ENCODE data around the gene TPD52L1. TPM values are rescaled to one million over a fixed set of nuclear protein-coding genes. Genes with fewer than 3 reads are reported as not detected.

The TPD52L1 gene
- total and polyA plus RNA-seq, 2 of the 4 experiments (the other 2 are of a cell fraction), result 10.2 to 13.5 TPM

GRCh38 chr6:125275779-125276178 is 122.2 kb downstream of the TPD52L1 start:
- no peak overlapping the region for H3K27ac ChIP-seq (ENCODE audit: insufficient read depth, low read length)
- intact Hi-C loops (cut with micrococcal nuclease), result no loop called here
- no CpG with 5 or more reads among the region's 3 CpGs for WGBS, 2 experiments (ENCODE audit: extremely low coverage in 2 of 2, insufficient read length in 1 of 2)

More at GRCh38 chr6:125275779-125276178, 122.2 kb downstream of the TPD52L1 start:
- no peak overlapping the region for H3K14ac ChIP-seq (replicated peaks; ENCODE audit: low read depth, low read length)
- H3K4me2 ChIP-seq (ENCODE audit: low read depth, low read length), result no peak overlapping the region
- H2BK5ac ChIP-seq (ENCODE audit: low read depth, low read length, poor library complexity, severe bottlenecking), result no peak overlapping the region
- ATAC-seq (ENCODE audit: low read depth), result no peak
- H3K18ac ChIP-seq (ENCODE audit: low read depth, low read length), result no peak overlapping the region
- no peaks in the 10 kb centered on the region for H3K4me1 ChIP-seq (ENCODE audit: control insufficient read depth, insufficient read depth, low read length)
- DNase-seq, result no peak
- H3K9me1 ChIP-seq (ENCODE audit: insufficient read depth, low read length), result no peaks in the 10 kb centered on the region
- TF ChIP-seq MXI1 (IDR thresholded peaks at IDR 0.05; ENCODE audit: borderline replicate concordance, low read depth, low read length), result no peak
- no peaks in the 10 kb centered on the region for H4K20me1 ChIP-seq (ENCODE audit: insufficient read depth, low read length)
- no TSS peak for BruUV-seq (replicated peaks)
- H3K9me3 ChIP-seq (ENCODE audit: control insufficient read depth, insufficient read depth, low read length), result peaks cover 2% of the 10 kb centered on the region; the same call in 1 of the 2 replicates
- H2BK120ac ChIP-seq (ENCODE audit: low read depth, low read length), result no peak overlapping the region
- no peak overlapping the region for H3K56ac ChIP-seq (ENCODE audit: extremely low read depth, insufficient read depth, low read length)
- no peak overlapping the region for H4K8ac ChIP-seq (ENCODE audit: low read depth in 2 of 2, low read length in 2 of 2)
- no peak overlapping the region for H2BK20ac ChIP-seq (ENCODE audit: low read depth, low read length)
- peaks cover 9 to 13% of the 10 kb centered on the region in 2 experiments for H3K79me1 ChIP-seq (ENCODE audit: low read depth in 1 of 2, low read length in 2 of 2)
- H2AK9ac ChIP-seq (replicated peaks; ENCODE audit: low read depth, low read length, poor library complexity), result no peak overlapping the region
- H3K23ac ChIP-seq (ENCODE audit: low read depth, low read length), result no peak overlapping the region
- dilution Hi-C loops (cut with HindIII; ENCODE audit: low sequenced_read_pairs, unreplicated experiment) (no loop called here), in situ Hi-C loops (cut with MboI; ENCODE audit: low sequenced_read_pairs) (loop anchor here (10.0 kb wide), 1 partner anchor 401 kb away; no protein-coding TSS in a partner anchor)
- ChIA-PET CTCF (no interaction called here), POLR2A (ENCODE audit: unreplicated experiment) (no interaction called here)
- no peak overlapping the region for H3K9ac ChIP-seq (ENCODE audit: low read depth, low read length)
- no peak overlapping the region for H4K5ac ChIP-seq (ENCODE audit: low read depth, low read length)
- H2BK15ac ChIP-seq (ENCODE audit: low read depth, low read length), result no peak overlapping the region
- H2AFZ ChIP-seq (replicated peaks; ENCODE audit: low read length, poor library complexity), result no peak overlapping the region
- H3K4ac ChIP-seq (ENCODE audit: low read depth, low read length), result no peak overlapping the region
- H3K27me3 ChIP-seq (ENCODE audit: control insufficient read depth, insufficient read depth, low read length), result no peaks in the 10 kb centered on the region
- H3K36me3 ChIP-seq (ENCODE audit: control insufficient read depth, insufficient read depth, low read length), result peaks cover 38% of the 10 kb centered on the region
- H3K4me3 ChIP-seq (ENCODE audit: insufficient read depth, low read depth, low read length), result no peak overlapping the region
- H4K91ac ChIP-seq (ENCODE audit: insufficient read depth, low read depth, low read length), result no peak overlapping the region
- H2AK5ac ChIP-seq (ENCODE audit: low read depth, low read length), result no peak overlapping the region

Measured in IMR-90 (cell line).